NCI-H524 treated with DMSO at 0.1 percent for 48 hours (cell line): Measurements from ENCODE around the gene SFXN5.

Experiments used
- DNase-seq: peaks from one replicate; lab custom pipeline; 2025; lab: John Stamatoyannopoulos, UW

SFXN5 gene

DNA sequence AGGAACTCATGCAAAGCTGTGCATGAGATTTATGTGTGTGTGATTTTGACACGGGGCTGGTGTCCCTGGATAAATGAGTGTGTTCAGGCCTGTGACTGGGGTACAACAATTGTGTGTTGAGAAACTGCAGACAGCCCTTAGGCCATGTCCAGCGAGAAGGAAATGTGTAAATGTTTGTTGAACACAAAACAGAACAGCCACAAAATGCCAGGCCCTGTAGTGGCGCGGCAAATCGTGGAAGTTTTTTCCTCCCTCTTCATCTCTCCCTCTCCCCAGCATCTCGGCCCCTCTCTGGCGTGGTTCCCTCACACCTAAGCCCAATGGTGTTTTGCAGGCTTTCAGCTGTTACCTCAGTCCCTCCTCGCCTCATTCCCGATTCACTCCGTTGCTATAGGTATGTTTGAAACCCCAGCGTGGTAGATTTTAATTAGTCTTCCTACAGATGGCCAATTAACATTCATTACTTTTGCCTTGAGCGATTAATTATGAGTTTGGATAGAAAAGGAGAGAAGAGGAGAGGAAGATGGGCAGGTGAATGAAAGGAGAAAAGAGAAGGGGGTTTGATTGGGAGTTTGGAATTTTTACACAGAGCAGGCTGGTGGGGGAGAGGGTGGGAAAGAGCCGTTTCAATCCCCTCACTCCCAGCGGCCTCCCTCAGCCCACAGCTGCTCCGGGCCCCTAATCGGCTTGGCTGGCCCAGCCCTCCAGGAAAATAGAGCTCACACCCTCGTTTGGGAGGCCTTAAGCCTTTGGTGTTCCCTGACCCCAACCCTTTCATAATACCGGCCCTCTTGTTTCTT, 173.5 kb downstream of the SFXN5 start:
- no peak for DNase-seq

GRCh38 chr2:72896446-72896845, 175.1 kb downstream of the SFXN5 start:
- no peak for DNase-seq

DNA sequence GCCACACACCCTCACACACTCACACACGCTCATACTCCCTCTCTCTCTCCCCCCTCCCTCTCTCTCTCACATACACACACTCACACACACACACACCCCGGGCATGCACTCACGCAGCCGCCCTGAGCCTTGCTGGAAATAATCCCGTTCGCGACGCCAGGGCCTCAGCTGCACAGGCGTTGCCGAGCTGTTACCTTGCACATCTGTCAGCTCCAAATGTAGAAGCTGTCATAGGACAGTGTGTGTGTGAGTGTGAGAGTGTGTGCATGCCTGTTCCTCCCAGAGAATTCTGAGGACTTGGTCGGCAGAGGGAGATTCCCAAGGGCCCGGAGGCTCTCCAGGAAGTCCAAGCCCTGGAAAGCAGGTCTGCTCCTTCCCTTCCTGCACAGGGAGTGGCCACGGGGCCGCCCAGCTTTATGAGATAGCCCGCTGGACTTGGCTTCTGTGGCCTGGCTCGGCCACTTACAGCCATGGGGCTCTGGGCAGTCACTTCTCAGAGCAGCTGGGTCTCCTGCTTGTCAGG, 175.7 kb downstream of the SFXN5 start:
- DNase-seq, result peak; percentile 51

GRCh38 chr2:72895154-72895553, 176.4 kb downstream of the SFXN5 start:
- DNase-seq, result no peak

DNA sequence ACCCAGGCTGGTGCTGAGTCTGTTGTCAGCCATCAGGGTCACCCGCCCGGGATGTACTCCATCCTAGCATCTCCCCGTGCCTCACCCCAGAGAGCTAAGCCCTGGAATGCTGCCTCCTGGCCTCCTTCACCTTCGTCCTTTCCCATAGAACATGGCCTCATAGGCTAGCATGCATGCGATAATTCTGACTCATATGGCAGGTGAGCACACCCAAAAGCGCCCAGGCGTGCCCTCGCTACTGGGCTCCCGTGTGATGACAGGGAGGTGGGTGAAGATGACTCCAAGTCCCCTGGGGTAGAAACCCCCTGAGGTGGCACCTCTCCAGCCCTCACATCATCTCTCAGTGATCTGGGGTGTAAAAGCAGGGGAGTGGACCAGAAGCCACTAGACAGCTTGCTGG, 177.0 kb downstream of the SFXN5 start:
- DNase-seq, result no peak

DNA sequence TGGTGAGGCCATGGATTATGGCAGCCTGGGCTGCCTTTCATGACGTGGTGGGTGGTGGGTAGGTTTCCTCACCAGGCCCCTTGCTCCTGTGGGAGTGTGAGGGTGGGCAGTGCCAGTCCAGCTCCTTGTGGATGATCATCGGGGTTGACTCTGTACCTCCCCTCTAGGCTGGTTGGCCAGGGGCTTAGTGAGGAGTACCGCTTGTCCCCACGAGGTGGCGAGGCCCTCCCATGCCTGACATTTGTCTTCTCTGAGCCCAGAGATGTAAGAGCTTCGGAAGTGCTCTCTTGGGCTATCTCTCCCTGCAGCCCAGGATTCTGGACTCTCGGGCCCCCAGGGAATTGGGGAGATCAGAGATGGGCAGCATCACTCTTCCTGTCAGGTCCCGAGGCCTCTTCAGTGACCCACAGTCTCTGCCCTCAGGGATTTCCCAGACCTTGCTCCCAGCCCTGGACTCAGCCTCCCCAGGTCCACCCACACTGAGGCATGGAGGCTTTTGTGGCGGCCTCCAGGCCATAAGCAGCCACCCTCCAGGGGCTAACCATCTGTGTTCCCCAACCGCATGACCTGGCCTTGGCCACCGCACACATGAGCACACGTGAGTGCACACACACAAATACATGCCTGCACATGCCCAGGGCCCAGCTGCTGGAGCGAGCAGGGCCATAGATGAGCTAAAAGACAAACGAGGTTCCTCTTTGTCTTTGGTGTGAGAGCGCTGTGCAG, 177.8 kb downstream of the SFXN5 start:
- DNase-seq, result no peak

- DNase-seq, result no peak
Observed at GRCh38 chr2:72892506-72893173, 178.9 kb downstream of the SFXN5 start.
